Endothelial cell of umbilical vein (primary cell): ENCODE data around the gene EEFSEC. TPM values are rescaled to one million over a fixed set of nuclear protein-coding genes. Genes with fewer than 3 reads are reported as not detected.

Source experiments
- BruUV-seq: library from RNA; stranded (reverse); fragments of 400-500 nt; replicated peaks from 2 replicates; lab custom pipeline; 2021; lab: Mats Ljungman, UMichigan
- CTCF ChIA-PET: fragments of 300-600, 350-600 bp; sonication (Branson Sonifier 250); formaldehyde crosslinking; loops from one replicate; lab custom pipeline; 2021; ENCODE audit warnings: antibody characterized with exemption, inconsistent platforms; lab: Charles Lee
- POLR2A ChIA-PET: fragments of 300-600, 350-600 bp; sonication (Branson Sonifier 250); formaldehyde crosslinking; loops from one replicate; lab custom pipeline; 2021; ENCODE audit warnings: antibody characterized with exemption, inconsistent platforms; lab: Charles Lee
- DNase-seq: peaks from one replicate; pipeline ENCODE4 v3.0.0-alpha.2; 2011; ENCODE audit warnings: low read depth, low spot score
- FAIRE-seq: peaks from 2 replicates; lab custom pipeline; 2011; peaks lifted over from hg19 to GRCh38; lab: Jason Lieb, UNC
- H2AFZ ChIP-seq: 2 replicates; pipeline ENCODE4 v1.6.0; 2012; ENCODE audit warnings: low read depth, low read length, control low read depth, inconsistent platforms
- H3K27ac ChIP-seq: 2 replicates; pipeline ENCODE4 v1.5.1; 2011; ENCODE audit warnings: low read depth, mild to moderate bottlenecking, control low read depth, low read length, moderate library complexity; ENCODE audit not compliant: insufficient read depth
- H3K27me3 ChIP-seq, 2 experiments: 2 replicates each; pipeline versions ENCODE4 v1.6.0 to v1.6.1; 2011; ENCODE audit warnings: low read length in 2 of 2, mixed read lengths in 1 of 2; ENCODE audit not compliant: control insufficient read depth in 2 of 2, insufficient read depth in 2 of 2
- H3K36me3 ChIP-seq, 2 experiments: 2 replicates in 1 of 2; 3 replicates in 1 of 2; pipeline ENCODE4 v1.5.1; 2011; ENCODE audit warnings: low read length in 2 of 2, mild to moderate bottlenecking in 1 of 2, moderate library complexity in 1 of 2; ENCODE audit not compliant: control insufficient read depth in 2 of 2, insufficient read depth in 2 of 2; ENCODE audit errors: extremely low read depth in 1 of 2
- H3K4me1 ChIP-seq: 3 replicates; pipeline ENCODE4 v1.5.1; 2011; ENCODE audit warnings: mild to moderate bottlenecking, low read length; ENCODE audit not compliant: control insufficient read depth, insufficient read depth; ENCODE audit errors: extremely low read depth
- H3K4me2 ChIP-seq: 2 replicates; pipeline ENCODE4 v1.6.1; 2011; ENCODE audit warnings: low read length, control low read depth, mixed read lengths; ENCODE audit not compliant: insufficient read depth
- H3K4me3 ChIP-seq, 3 experiments: fragments of 200-600 bp in 1 of 3; sonication (generic), shearing (Covaris generic) in 1 of 3; replicated peaks in 1 of 3; 2 replicates each; pipeline ENCODE4 v1.5.1; 2011 to 2016; ENCODE audit warnings: control low read depth in 3 of 3, low read length in 3 of 3, mild to moderate bottlenecking in 2 of 3, inconsistent platforms in 1 of 3, low read depth in 1 of 3, moderate library complexity in 1 of 3; ENCODE audit not compliant: insufficient read depth in 1 of 3
- H3K79me2 ChIP-seq: 2 replicates; pipeline ENCODE4 v1.6.0; 2012; ENCODE audit warnings: low read length, inconsistent platforms; ENCODE audit not compliant: control insufficient read depth, insufficient read depth
- H3K9ac ChIP-seq: replicated peaks from 2 replicates; pipeline ENCODE3; 2011; ENCODE audit warnings: low read length, control low read depth; ENCODE audit not compliant: insufficient read depth; ENCODE audit errors: extremely low read depth
- H3K9me1 ChIP-seq: replicated peaks from 3 replicates; pipeline ENCODE4 v1.6.0; 2011; ENCODE audit warnings: mild to moderate bottlenecking, low read length; ENCODE audit not compliant: control insufficient read depth, insufficient read depth; ENCODE audit errors: extremely low read depth
- H3K9me3 ChIP-seq: replicated peaks from 2 replicates; pipeline ENCODE4 v1.5.1; 2012; ENCODE audit warnings: low read length, inconsistent platforms; ENCODE audit not compliant: control insufficient read depth, insufficient read depth
- H4K20me1 ChIP-seq: replicated peaks from 2 replicates; pipeline ENCODE3; 2011; ENCODE audit warnings: mild to moderate bottlenecking, low read length; ENCODE audit not compliant: control insufficient read depth, insufficient read depth; ENCODE audit errors: extremely low read depth
- CTCF ChIP-seq, 2 donors: IDR thresholded peaks; 1 replicate in 1 of 2; 2 replicates in 1 of 2; pipeline ENCODE4 v1.5.1; 2011; ENCODE audit warnings: low read length in 2 of 2, mild to moderate bottlenecking in 2 of 2, moderate library complexity in 2 of 2, control low read depth in 1 of 2, inconsistent platforms in 1 of 2, low read depth in 1 of 2; ENCODE audit not compliant: insufficient read depth in 1 of 2; ENCODE audit errors: extremely low read depth in 1 of 2
- EZH2 ChIP-seq: IDR thresholded peaks from 2 replicates; pipeline ENCODE4 v1.6.1; 2012; ENCODE audit warnings: borderline replicate concordance, low read depth, mild to moderate bottlenecking, moderate library complexity, low read length, inconsistent platforms; ENCODE audit not compliant: severe bottlenecking
- FOS ChIP-seq: IDR thresholded peaks from 2 replicates; pipeline ENCODE4 v1.6.1; 2011; ENCODE audit warnings: mild to moderate bottlenecking, low read length, moderate library complexity, borderline replicate concordance; ENCODE audit not compliant: insufficient read depth
- GATA2 ChIP-seq: IDR thresholded peaks from 2 replicates; pipeline ENCODE4 v1.7.0; 2011; ENCODE audit warnings: low read depth, mild to moderate bottlenecking, moderate library complexity, mixed read lengths, low read length; ENCODE audit not compliant: insufficient read length, insufficient read depth
- JUN ChIP-seq: IDR thresholded peaks from 2 replicates; pipeline ENCODE4 v1.6.1; 2011; ENCODE audit warnings: borderline replicate concordance, low read depth; ENCODE audit not compliant: insufficient read length, insufficient read depth
- MAX ChIP-seq: IDR thresholded peaks from 2 replicates; pipeline ENCODE4 v1.6.1; 2011; ENCODE audit not compliant: insufficient read depth, insufficient read length
- MYC ChIP-seq: IDR thresholded peaks from one replicate; pipeline ENCODE4 v1.6.1; 2011; ENCODE audit warnings: mild to moderate bottlenecking, low read depth, low read length
- POLR2A ChIP-seq: IDR thresholded peaks from 2 replicates; pipeline ENCODE4 v1.6.1; 2012; ENCODE audit warnings: low read depth, mild to moderate bottlenecking, control low read depth, low read length
- POLR2AphosphoS5 ChIP-seq: IDR thresholded peaks from 2 replicates; pipeline ENCODE4 v1.6.1; 2012; ENCODE audit warnings: low read depth, mild to moderate bottlenecking, control low read depth, low read length, moderate library complexity; ENCODE audit not compliant: insufficient read depth
- dilution Hi-C: fragments of 300-500 bp; cut with MboI; formaldehyde crosslinking; loops from one replicate; pipeline ENCODE4 v1.15.0; 2019; ENCODE audit warnings: low sequenced_read_pairs; ENCODE audit not compliant: extremely low pct_ligation_motif_present
- intact Hi-C: fragments of 100-400 bp; cut with micrococcal nuclease; formaldehyde crosslinking; loops from one replicate; pipeline ENCODE4 v1.10.0; 2022
- polyA plus RNA-seq, 4 experiments: library from polyadenylated mRNA; depleted of rRNA in 3 of 4; stranded (reverse) in 3 of 4; unstranded in 1 of 4; fragments of >200 nt; gene quantifications; 2 replicates each; pipeline versions ENCODE4 v1.2.1 to v1.2.3, GENCODE V29; 2011 to 2012; ENCODE audit warnings: missing spikeins in 1 of 4
- total RNA-seq: library from RNA; stranded (reverse); gene quantifications from 2 replicates; pipeline ENCODE4 v1.2.3, GENCODE V29; 2021

The EEFSEC gene
- total and polyA plus RNA-seq, 2 donors (not counting 3 experiments of a cell fraction or from before 2014, with no cell fraction given) = 13.1 to 14.5 TPM

- Histone ChIP-seq H3K79me2 (no peaks in the 10 kb centered on the region), H4K20me1 (no peaks in the 10 kb centered on the region), H3K9ac (no peak overlapping the region), H2AFZ (no peak overlapping the region), H3K27me3 (no peaks in the 10 kb centered on the region), H3K36me3 (no peaks in the 10 kb centered on the region), H3K9me1 (no peaks in the 10 kb centered on the region), H3K9me3 (no peaks in the 10 kb centered on the region), H3K4me3 (no peak overlapping the region), H3K4me2 (no peak overlapping the region), H3K27ac (no peak overlapping the region), H3K4me1 (no peaks in the 10 kb centered on the region)
- TF ChIP-seq CTCF (IDR thresholded peaks at IDR 0.05; ENCODE audit: extremely low read depth in 1 of 2, insufficient read depth in 1 of 2, low read depth in 1 of 2, low read length in 2 of 2) = no peak
- TF ChIP-seq MAX = no peak
- TF ChIP-seq GATA2 = no peak
- TF ChIP-seq MYC = no peak
- TF ChIP-seq POLR2AphosphoS5 = no peak
- TF ChIP-seq EZH2 = no peak
- no peak for TF ChIP-seq JUN
- TF ChIP-seq POLR2A = no peak
- TF ChIP-seq FOS = no peak
- CTCF ChIA-PET = interaction anchor here (1.5 to 2.7 kb wide), 4 partner anchors 26 to 431 kb away, joined by 4 to 11 read pairs (median 5); no protein-coding TSS in a partner anchor
- intact Hi-C loops (no loop called here), dilution Hi-C loops (no loop called here)
- no peak for FAIRE-seq
- POLR2A ChIA-PET = no interaction called here
- BruUV-seq = no TSS peak
- DNase-seq = no peak
Observed at GRCh38 chr3:128177865-128178264, 24.6 kb downstream of the EEFSEC start.
